ENCODE results near the gene GDF2.

Gene GDF2

GRCh38 chr10:47322300-47323061, at the start of gene GDF2:
Gene GDF2 (plus strand): TSS chr10:47322454. CDS start chr10:47322669, 215 bp downstream.
- no peak for DNase-seq

- DNase-seq = no peak
Measured at GRCh38 chr10:47276071-47276470, 46.2 kb upstream of the GDF2 start.

- no peak for DNase-seq
Measured at GRCh38 chr10:47276576-47277351, 45.5 kb upstream of the GDF2 start.

GRCh38 chr10:47277352-47278151, 44.7 kb upstream of the GDF2 start:
- no peak for DNase-seq

- DNase-seq = no peak
Measured at GRCh38 chr10:47278152-47278473, 44.1 kb upstream of the GDF2 start.

GRCh38 chr10:47278720-47279119, 43.5 kb upstream of the GDF2 start:
- DNase-seq = no peak

- DNase-seq = no peak
Measured at GRCh38 chr10:47279276-47279675, 43.0 kb upstream of the GDF2 start.

- no peak for DNase-seq
Measured at GRCh38 chr10:47282005-47282656, 40.1 kb upstream of the GDF2 start.

- DNase-seq = no peak
Measured at GRCh38 chr10:47282657-47283018, 39.6 kb upstream of the GDF2 start.

- DNase-seq = no peak
Measured at GRCh38 chr10:47283101-47283630, 39.1 kb upstream of the GDF2 start.

GRCh38 chr10:47283848-47284247, 38.4 kb upstream of the GDF2 start:
- no peak for DNase-seq

GRCh38 chr10:47285381-47286115, 36.7 kb upstream of the GDF2 start:
- DNase-seq = no peak

GRCh38 chr10:47286116-47286505, 36.1 kb upstream of the GDF2 start:
- DNase-seq = no peak

GRCh38 chr10:47286591-47287315, 35.5 kb upstream of the GDF2 start:
- DNase-seq = no peak

GRCh38 chr10:47287365-47287802, 34.9 kb upstream of the GDF2 start:
- DNase-seq = no peak

- DNase-seq = no peak
Measured at GRCh38 chr10:47287805-47288204, 34.4 kb upstream of the GDF2 start.

GRCh38 chr10:47288236-47288635, 34.0 kb upstream of the GDF2 start:
- no peak for DNase-seq

GRCh38 chr10:47288916-47289495, 33.2 kb upstream of the GDF2 start:
- DNase-seq = no peak

GRCh38 chr10:47289921-47290320, 32.3 kb upstream of the GDF2 start:
- no peak for DNase-seq

GRCh38 chr10:47290338-47290737, 31.9 kb upstream of the GDF2 start:
- no peak for DNase-seq

GRCh38 chr10:47291682-47292081, 30.6 kb upstream of the GDF2 start:
- no peak for DNase-seq
